ENCODE measurements around the gene NELFA. TPM values are rescaled to one million over a fixed set of nuclear protein-coding genes. Genes with fewer than 3 reads are reported as not detected.

Gene NELFA
- total and polyA plus RNA-seq, 10 of the 15 experiments (the other 5 are each of a cell fraction or from before 2014, with no cell fraction given): 0.39 to 38.6 (median 16.7) TPM

DNA sequence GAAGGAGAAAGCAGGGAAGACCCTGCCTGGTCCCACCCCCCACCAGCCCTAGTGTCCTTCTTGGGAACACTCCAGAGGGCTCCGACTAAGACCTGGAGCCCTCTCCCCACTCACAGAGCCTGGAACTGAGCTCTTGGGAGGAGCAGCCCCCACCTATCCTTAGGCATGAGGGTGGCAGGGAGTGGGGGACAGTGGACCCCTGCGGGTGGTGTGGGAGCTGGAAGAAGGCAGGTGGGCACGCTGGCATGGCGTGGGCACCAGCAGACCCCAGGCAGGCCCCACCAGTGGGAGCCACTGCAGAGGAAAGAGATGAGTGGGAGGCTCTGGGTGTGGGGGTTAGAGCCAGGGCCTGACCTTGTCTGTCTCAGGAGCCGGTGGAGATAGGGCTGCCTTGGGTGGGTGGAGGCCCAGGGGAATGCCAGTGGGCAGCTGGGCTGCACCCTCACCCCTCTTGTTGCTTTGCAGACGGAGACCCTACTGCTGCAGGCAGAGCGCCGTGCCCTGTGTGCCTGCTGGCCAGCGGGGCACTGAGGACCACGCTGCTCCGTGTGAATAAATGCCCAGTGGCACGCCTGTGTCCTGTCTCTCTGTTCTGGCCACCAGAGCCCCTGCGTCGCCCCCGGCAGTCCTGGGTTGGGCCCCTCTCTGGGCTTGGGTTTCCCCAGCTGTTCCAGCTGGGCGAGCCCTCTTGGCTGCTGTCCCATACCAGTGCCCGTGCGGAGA, 34.8 kb upstream of the NELFA start:
- no TSS peak for BruUV-seq (replicated peaks)
- Histone ChIP-seq H3K36me3 (ENCODE audit: control insufficient read depth in 2 of 2, insufficient read depth in 2 of 2, low read length in 1 of 2) (no peaks in the 10 kb centered on the region), H3K9ac (ENCODE audit: control insufficient read depth, insufficient read depth, low read length) (no peak overlapping the region), H3K79me2 (ENCODE audit: control insufficient read depth, insufficient read depth, low read length) (no peaks in the 10 kb centered on the region), H4K20me1 (ENCODE audit: control insufficient read depth, insufficient read depth) (no peaks in the 10 kb centered on the region), H3K9me3 (replicated peaks; ENCODE audit: control insufficient read depth, insufficient read depth, low read length) (no peaks in the 10 kb centered on the region), H2AFZ (ENCODE audit: control insufficient read depth, low read depth, low read length) (no peak overlapping the region), H3K4me1 (ENCODE audit: control insufficient read depth, insufficient read depth, low read length) (peaks cover 8% of the 10 kb centered on the region; the same call in 1 of the 2 replicates), H3K27ac (ENCODE audit: control insufficient read depth, insufficient read depth) (no peak overlapping the region), H3K4me3 (no peak overlapping the region), H3K4me2 (ENCODE audit: control insufficient read depth, insufficient read depth) (no peak overlapping the region), H3K27me3 (replicated peaks in 1 of 2; ENCODE audit: control insufficient read depth in 2 of 2, insufficient read depth in 2 of 2, low read length in 1 of 2) (peaks cover 3 to 4% of the 10 kb centered on the region in 2 experiments; a peak in 3 of 4 replicates)
- in situ Hi-C loops (cut with MboI) (no loop called here), intact Hi-C loops (cut with micrococcal nuclease; ENCODE audit: unreplicated experiment) (no loop called here)
- DNase-seq (ENCODE audit: low read depth, low spot score): no peak
- ChIA-PET POLR2A (no interaction called here), CTCF (no interaction called here), RAD21 (ENCODE audit: unreplicated experiment) (no interaction called here), SMC1A (ENCODE audit: uncharacterized antibody, unreplicated experiment) (no interaction called here)
- no peak for ATAC-seq
- 65% methylated on average over 11 of the region's 18 CpGs for WGBS (ENCODE audit: insufficient coverage, insufficient replicate concordance, low lambda C conversion rate, missing lambda C conversion rate)
- FAIRE-seq: no peak
- no peak for TF ChIP-seq CEBPB (IDR thresholded peaks at IDR 0.05; ENCODE audit: borderline replicate concordance in 1 of 2, low read depth in 2 of 2, low read length in 2 of 2)
- no peak for TF ChIP-seq SUZ12 (IDR thresholded peaks at IDR 0.05; ENCODE audit: unreplicated experiment)
- TF ChIP-seq EGR1 (IDR thresholded peaks at IDR 0.05; ENCODE audit: borderline replicate concordance in 1 of 2, low read depth in 2 of 2, low read length in 2 of 2): no peak
- no peak for TF ChIP-seq POLR2AphosphoS5 (IDR thresholded peaks at IDR 0.05; ENCODE audit: low read length)
- TF ChIP-seq, protein P1, sequence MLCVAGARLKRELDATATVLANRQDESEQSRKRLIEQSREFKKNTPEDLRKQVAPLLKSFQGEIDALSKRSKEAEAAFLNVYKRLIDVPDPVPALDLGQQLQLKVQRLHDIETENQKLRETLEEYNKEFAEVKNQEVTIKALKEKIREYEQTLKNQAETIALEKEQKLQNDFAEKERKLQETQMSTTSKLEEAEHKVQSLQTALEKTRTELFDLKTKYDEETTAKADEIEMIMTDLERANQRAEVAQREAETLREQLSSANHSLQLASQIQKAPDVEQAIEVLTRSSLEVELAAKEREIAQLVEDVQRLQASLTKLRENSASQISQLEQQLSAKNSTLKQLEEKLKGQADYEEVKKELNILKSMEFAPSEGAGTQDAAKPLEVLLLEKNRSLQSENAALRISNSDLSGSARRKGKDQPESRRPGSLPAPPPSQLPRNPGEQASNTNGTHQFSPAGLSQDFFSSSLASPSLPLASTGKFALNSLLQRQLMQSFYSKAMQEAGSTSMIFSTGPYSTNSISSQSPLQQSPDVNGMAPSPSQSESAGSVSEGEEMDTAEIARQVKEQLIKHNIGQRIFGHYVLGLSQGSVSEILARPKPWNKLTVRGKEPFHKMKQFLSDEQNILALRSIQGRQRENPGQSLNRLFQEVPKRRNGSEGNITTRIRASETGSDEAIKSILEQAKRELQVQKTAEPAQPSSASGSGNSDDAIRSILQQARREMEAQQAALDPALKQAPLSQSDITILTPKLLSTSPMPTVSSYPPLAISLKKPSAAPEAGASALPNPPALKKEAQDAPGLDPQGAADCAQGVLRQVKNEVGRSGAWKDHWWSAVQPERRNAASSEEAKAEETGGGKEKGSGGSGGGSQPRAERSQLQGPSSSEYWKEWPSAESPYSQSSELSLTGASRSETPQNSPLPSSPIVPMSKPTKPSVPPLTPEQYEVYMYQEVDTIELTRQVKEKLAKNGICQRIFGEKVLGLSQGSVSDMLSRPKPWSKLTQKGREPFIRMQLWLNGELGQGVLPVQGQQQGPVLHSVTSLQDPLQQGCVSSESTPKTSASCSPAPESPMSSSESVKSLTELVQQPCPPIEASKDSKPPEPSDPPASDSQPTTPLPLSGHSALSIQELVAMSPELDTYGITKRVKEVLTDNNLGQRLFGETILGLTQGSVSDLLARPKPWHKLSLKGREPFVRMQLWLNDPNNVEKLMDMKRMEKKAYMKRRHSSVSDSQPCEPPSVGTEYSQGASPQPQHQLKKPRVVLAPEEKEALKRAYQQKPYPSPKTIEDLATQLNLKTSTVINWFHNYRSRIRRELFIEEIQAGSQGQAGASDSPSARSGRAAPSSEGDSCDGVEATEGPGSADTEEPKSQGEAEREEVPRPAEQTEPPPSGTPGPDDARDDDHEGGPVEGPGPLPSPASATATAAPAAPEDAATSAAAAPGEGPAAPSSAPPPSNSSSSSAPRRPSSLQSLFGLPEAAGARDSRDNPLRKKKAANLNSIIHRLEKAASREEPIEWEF (IDR thresholded peaks at IDR 0.05; ENCODE audit: insufficient replicate concordance, low read depth, low read length): no peak
- no peak for TF ChIP-seq ZNF207 (IDR thresholded peaks at IDR 0.05; ENCODE audit: borderline replicate concordance)
- no peak for TF ChIP-seq NR2F1 (conservative IDR thresholded peaks at IDR 0.05)
- TF ChIP-seq, protein P2, sequence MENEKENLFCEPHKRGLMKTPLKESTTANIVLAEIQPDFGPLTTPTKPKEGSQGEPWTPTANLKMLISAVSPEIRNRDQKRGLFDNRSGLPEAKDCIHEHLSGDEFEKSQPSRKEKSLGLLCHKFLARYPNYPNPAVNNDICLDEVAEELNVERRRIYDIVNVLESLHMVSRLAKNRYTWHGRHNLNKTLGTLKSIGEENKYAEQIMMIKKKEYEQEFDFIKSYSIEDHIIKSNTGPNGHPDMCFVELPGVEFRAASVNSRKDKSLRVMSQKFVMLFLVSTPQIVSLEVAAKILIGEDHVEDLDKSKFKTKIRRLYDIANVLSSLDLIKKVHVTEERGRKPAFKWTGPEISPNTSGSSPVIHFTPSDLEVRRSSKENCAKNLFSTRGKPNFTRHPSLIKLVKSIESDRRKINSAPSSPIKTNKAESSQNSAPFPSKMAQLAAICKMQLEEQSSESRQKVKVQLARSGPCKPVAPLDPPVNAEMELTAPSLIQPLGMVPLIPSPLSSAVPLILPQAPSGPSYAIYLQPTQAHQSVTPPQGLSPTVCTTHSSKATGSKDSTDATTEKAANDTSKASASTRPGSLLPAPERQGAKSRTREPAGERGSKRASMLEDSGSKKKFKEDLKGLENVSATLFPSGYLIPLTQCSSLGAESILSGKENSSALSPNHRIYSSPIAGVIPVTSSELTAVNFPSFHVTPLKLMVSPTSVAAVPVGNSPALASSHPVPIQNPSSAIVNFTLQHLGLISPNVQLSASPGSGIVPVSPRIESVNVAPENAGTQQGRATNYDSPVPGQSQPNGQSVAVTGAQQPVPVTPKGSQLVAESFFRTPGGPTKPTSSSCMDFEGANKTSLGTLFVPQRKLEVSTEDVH (IDR thresholded peaks at IDR 0.05; ENCODE audit: low read depth, partially characterized antibody): no peak
- no peak for TF ChIP-seq ZNF217 (IDR thresholded peaks at IDR 0.05)
- TF ChIP-seq ZNF622 (IDR thresholded peaks at IDR 0.05): no peak
- TF ChIP-seq, protein P3, sequence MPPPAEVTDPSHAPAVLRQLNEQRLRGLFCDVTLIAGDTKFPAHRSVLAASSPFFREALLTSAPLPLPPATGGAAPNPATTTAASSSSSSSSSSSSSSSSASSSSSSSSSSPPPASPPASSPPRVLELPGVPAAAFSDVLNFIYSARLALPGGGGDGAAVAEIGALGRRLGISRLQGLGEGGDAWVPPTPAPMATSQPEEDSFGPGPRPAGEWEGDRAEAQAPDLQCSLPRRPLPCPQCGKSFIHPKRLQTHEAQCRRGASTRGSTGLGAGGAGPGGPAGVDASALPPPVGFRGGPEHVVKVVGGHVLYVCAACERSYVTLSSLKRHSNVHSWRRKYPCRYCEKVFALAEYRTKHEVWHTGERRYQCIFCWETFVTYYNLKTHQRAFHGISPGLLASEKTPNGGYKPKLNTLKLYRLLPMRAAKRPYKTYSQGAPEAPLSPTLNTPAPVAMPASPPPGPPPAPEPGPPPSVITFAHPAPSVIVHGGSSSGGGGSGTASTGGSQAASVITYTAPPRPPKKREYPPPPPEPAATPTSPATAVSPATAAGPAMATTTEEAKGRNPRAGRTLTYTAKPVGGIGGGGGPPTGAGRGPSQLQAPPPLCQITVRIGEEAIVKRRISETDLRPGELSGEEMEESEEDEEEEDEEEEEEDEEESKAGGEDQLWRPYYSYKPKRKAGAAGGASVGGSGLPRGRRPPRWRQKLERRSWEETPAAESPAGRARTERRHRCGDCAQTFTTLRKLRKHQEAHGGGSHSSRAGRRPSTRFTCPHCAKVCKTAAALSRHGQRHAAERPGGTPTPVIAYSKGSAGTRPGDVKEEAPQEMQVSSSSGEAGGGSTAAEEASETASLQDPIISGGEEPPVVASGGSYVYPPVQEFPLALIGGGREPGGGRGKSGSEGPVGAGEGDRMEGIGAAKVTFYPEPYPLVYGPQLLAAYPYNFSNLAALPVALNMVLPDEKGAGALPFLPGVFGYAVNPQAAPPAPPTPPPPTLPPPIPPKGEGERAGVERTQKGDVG (CRISPR knock-in tag; IDR thresholded peaks at IDR 0.05): no peak
- TF ChIP-seq RBBP5 (conservative IDR thresholded peaks at IDR 0.05): no peak
- no peak for TF ChIP-seq RB1 (IDR thresholded peaks at IDR 0.05; ENCODE audit: borderline replicate concordance)

Measured in GM12878 (cell line).